AG04449 (cell line): Measurements from ENCODE around the gene FLRT1.

Source experiments
- CTCF ChIA-PET: fragments of 350-600 bp; formaldehyde crosslinking; extraction: SDS; loops from one replicate; lab custom pipeline; 2021; ENCODE audit warnings: antibody characterized with exemption; lab: Yijun Ruan, JAX
- POLR2A ChIA-PET: fragments of 400-600, 350-600 bp; formaldehyde crosslinking; extraction: SDS; loops from one replicate; lab custom pipeline; 2020; ENCODE audit warnings: antibody characterized with exemption, inconsistent platforms; lab: Yijun Ruan, JAX
- DNase-seq: peaks from one replicate; pipeline ENCODE4 v3.0.0-alpha.2; 2010; ENCODE audit warnings: low read depth, low spot score
- H3K4me3 ChIP-seq: 2 replicates; pipeline ENCODE4 v1.5.1; 2011; ENCODE audit warnings: low read depth, mild to moderate bottlenecking, control low read depth, low read length
- TF ChIP-seq, protein P1 (sequence below): IDR thresholded peaks from one replicate; pipeline ENCODE4 v1.5.1; 2011; ENCODE audit warnings: mild to moderate bottlenecking, moderate library complexity, low read length, control low read depth, inconsistent platforms; ENCODE audit not compliant: insufficient read depth; ENCODE audit errors: missing control alignments

FLRT1 gene

DNA sequence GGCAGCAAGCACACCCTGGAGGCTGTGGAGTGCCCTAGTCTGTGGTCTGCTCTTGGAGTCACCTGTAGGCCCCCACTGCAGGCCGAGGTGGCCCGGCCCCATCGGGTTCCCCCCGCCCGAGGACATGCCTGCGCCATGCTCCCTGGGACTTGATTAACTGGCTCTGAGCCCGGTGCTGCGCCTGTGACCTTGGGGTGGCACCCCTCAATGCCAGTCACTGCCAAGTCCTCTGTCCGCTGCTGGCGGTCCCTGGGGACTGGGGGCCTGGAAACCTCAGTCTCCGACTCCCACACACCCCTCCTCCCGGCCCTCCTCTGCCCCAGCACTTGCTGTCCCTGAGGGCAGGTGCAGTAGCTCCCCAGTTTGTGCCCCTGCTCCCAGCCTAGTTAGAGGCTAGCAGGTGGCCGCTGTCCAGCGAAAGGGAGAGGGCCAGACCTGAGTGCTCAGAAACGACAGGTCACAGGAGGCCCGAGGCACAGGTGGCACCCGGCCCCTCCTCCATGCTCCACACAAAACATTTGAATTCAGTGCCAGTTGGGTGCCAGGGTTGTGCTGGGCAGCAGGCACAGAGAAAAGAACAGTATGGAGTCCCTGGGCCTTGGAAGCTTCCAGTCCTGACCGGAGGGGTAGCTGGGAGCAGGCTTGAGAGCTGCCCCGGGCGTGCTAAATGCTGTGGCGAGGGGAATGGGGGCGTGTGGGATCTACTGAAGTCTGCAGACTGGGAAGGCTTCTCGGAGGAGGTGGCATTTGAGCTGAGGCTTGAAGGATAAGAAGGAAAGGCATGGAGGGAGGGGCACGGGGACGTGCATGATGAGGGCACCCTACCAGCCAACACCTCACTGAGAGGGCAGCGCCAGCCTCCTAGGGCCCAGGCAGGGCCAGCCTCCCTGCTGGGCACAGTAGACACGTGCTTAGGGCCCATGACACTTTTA, 16.4 kb upstream of the FLRT1 start:
- POLR2A ChIA-PET = interaction anchor here (0.7 kb wide), 1 partner anchor 103 kb away, joined by 3 read pairs; no protein-coding TSS in a partner anchor

GRCh38 chr11:64020976-64021756, 14.6 kb upstream of the FLRT1 start:
- DNase-seq = no peak
- H3K4me3 ChIP-seq = no peak overlapping the region
- ChIA-PET POLR2A (no interaction called here), CTCF (interaction anchor here (1.8 to 2.3 kb wide), 2 partner anchors 19 to 21 kb away, joined by 5 read pairs; no protein-coding TSS in a partner anchor)
- TF ChIP-seq, protein P1, sequence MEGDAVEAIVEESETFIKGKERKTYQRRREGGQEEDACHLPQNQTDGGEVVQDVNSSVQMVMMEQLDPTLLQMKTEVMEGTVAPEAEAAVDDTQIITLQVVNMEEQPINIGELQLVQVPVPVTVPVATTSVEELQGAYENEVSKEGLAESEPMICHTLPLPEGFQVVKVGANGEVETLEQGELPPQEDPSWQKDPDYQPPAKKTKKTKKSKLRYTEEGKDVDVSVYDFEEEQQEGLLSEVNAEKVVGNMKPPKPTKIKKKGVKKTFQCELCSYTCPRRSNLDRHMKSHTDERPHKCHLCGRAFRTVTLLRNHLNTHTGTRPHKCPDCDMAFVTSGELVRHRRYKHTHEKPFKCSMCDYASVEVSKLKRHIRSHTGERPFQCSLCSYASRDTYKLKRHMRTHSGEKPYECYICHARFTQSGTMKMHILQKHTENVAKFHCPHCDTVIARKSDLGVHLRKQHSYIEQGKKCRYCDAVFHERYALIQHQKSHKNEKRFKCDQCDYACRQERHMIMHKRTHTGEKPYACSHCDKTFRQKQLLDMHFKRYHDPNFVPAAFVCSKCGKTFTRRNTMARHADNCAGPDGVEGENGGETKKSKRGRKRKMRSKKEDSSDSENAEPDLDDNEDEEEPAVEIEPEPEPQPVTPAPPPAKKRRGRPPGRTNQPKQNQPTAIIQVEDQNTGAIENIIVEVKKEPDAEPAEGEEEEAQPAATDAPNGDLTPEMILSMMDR = no peak

More for the DNA sequence above, 16.4 kb upstream of the FLRT1 start:
- H3K4me3 ChIP-seq = no peak overlapping the region
- CTCF ChIA-PET = interaction anchor here (0.6 to 1.4 kb wide), 4 partner anchors 12 to 134 kb away, joined by 3 to 7 read pairs (median 4); no protein-coding TSS in a partner anchor
- TF ChIP-seq, protein P1 = no peak
- DNase-seq = no peak

DNA sequence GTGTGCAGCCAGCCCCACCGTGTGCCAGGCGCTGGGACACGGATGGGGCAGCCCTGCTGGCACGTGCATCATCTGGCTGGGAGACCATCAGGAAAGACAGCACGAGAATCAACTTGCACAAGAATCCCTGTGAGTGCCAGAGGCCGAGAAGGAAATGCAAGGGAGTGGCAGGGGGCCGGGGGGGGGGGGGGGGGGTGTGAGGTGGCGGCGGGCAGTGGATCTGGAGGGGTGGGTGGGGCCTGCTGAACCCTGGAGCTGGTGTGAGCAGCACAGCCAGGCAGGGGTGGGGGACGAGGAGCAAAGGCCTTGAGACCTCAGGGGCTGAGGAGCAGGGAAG, 14.0 kb upstream of the FLRT1 start:
- CTCF ChIA-PET = interaction anchor here (1.8 to 2.3 kb wide), 3 partner anchors 15 to 22 kb away, joined by 5 to 7 read pairs (median 5); no protein-coding TSS in a partner anchor
- TF ChIP-seq, protein P1 = no peak
- no peak for DNase-seq
- POLR2A ChIA-PET = no interaction called here
- H3K4me3 ChIP-seq = no peak overlapping the region

GRCh38 chr11:64022125-64022784, 13.5 kb upstream of the FLRT1 start:
- POLR2A ChIA-PET = no interaction called here
- CTCF ChIA-PET = interaction anchor here (1.8 to 2.3 kb wide), 3 partner anchors 16 to 22 kb away, joined by 5 to 7 read pairs (median 5); no protein-coding TSS in a partner anchor
- H3K4me3 ChIP-seq = no peak overlapping the region
- TF ChIP-seq, protein P1 = no peak
- DNase-seq = no peak

- TF ChIP-seq, protein P1 = no peak
- H3K4me3 ChIP-seq = no peak overlapping the region
- CTCF ChIA-PET = interaction anchor here (1.0 to 8.1 kb wide), 5 partner anchors 17 to 281 kb away, joined by 3 to 45 read pairs (median 9); no protein-coding TSS in a partner anchor
- no peak for DNase-seq
- POLR2A ChIA-PET = interaction anchor here (0.6 kb wide), 1 partner anchor 144 kb away, joined by 4 read pairs; no protein-coding TSS in a partner anchor
These were observed 11.7 kb upstream of the FLRT1 start for GRCh38 chr11:64023712-64024710.
